ENCODE data around the gene MFNG. TPM values are rescaled to one million over a fixed set of nuclear protein-coding genes. Genes with fewer than 3 reads are reported as not detected.

Gene MFNG
- total RNA-seq, 1 donor = under 0.01 TPM

GRCh38 chr22:37455896-37456295 is 30.3 kb downstream of the MFNG start:
- no peak for DNase-seq (ENCODE audit: low read depth)
- no peak overlapping the region for H3K4me3 ChIP-seq (ENCODE audit: low read depth, low read length)
- no peak for TF ChIP-seq CTCF (IDR thresholded peaks at IDR 0.05; ENCODE audit: insufficient read depth, low read depth, low read length)

- no peak overlapping the region for H3K4me3 ChIP-seq (ENCODE audit: low read depth, low read length)
- DNase-seq (ENCODE audit: low read depth) = peak; percentile 90
- no peak for TF ChIP-seq CTCF (IDR thresholded peaks at IDR 0.05; ENCODE audit: insufficient read depth, low read depth, low read length)
These were observed 31.1 kb downstream of the MFNG start for GRCh38 chr22:37454857-37455686.

DNA sequence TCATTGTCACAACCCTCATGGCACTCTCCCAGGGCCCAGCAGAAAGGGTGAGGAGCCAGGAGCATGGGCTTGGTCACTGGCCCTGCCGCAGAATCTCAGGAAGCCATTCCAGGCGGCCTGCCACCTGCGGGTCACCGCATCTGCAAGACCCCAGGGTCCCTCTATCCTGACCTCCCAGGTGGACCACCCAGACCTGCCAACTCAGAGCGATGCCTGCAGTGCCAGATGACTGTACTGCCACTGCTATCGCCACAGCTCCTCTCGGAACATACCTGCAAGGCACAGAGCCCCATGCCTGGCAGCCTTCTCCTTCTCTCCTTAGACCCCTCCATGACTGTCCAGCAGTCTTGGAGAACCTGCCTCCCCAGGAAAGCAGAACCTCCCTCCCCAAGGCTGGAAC is 32.5 kb downstream of the MFNG start:
- DNase-seq (ENCODE audit: low read depth) = no peak
- no peak overlapping the region for H3K4me3 ChIP-seq (ENCODE audit: low read depth, low read length)
- TF ChIP-seq CTCF (IDR thresholded peaks at IDR 0.05; ENCODE audit: insufficient read depth, low read depth, low read length) = no peak

- TF ChIP-seq CTCF (IDR thresholded peaks at IDR 0.05; ENCODE audit: insufficient read depth, low read depth, low read length) = no peak
- H3K4me3 ChIP-seq (ENCODE audit: low read depth, low read length) = no peak overlapping the region
- no peak for DNase-seq (ENCODE audit: low read depth)
These were observed 35.0 kb downstream of the MFNG start for GRCh38 chr22:37451218-37451617.

- H3K4me3 ChIP-seq (ENCODE audit: low read depth, low read length) = no peak overlapping the region
- no peak for DNase-seq (ENCODE audit: low read depth)
- no peak for TF ChIP-seq CTCF (IDR thresholded peaks at IDR 0.05; ENCODE audit: insufficient read depth, low read depth, low read length)
These were observed 36.7 kb downstream of the MFNG start for GRCh38 chr22:37449331-37450001.

DNA sequence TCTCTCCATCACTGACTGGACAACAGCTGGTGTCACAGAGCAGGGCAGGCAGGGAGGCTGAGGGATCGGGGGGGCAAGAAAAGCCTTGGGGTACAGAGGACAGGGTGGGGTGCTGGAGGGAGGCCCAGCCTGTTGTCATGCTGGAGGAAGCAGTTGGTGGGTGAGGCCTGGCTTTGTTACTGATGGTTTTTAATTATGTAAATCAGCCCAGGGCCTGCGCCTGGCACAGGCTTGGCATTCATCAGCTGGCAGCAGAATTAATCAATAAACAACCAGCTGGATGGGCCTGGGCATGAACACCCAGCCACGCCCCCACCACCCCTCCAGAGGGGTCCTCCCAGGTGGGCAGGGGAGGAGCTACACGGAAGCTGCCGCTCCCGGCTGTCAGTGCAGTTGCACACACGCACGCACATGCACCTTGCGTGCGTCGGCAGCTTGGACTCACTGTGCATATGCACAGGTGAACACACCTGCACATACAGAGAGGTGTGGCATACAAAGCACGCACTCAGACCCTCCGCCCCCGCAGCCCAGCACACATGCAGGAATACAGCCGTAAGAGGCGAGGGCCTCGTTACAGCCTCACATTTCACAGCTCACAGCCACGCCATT is 37.6 kb downstream of the MFNG start:
- DNase-seq (ENCODE audit: low read depth) = no peak
- TF ChIP-seq CTCF (IDR thresholded peaks at IDR 0.05; ENCODE audit: insufficient read depth, low read depth, low read length) = no peak
- no peak overlapping the region for H3K4me3 ChIP-seq (ENCODE audit: low read depth, low read length)

Data from fibroblast of villous mesenchyme (primary cell).